Measurements from ENCODE around the gene TNXB. TPM values are rescaled to one million over a fixed set of nuclear protein-coding genes. Genes with fewer than 3 reads are reported as not detected.

Gene TNXB
- total RNA-seq, 4 donors from 2014 or later: 223 to 525 (median 326) TPM

GRCh38 chr6:32139590-32139989 is 30.5 kb upstream of the TNXB start:
- Histone ChIP-seq H3K4me1 (no peaks in the 10 kb centered on the region), H3K36me3 (no peaks in the 10 kb centered on the region), H3K9me3 (no peaks in the 10 kb centered on the region), H3K27me3 (no peaks in the 10 kb centered on the region), H3K4me3 (no peak overlapping the region), H3K27ac (replicated peaks in 1 of 4) (no peak overlapping the region)
- no peak for DNase-seq (ENCODE audit: extremely low spot score)
- intact Hi-C loops (cut with DNase I): no loop called here
- 73% methylated on average over 5 of the region's 5 CpGs for whole genome bisulfite sequencing
- TF ChIP-seq POLR2AphosphoS5 (IDR thresholded peaks at IDR 0.05) (no peak), CTCF (IDR thresholded peaks at IDR 0.05) (no peak), POLR2A (IDR thresholded peaks at IDR 0.05; ENCODE audit: low read depth) (no peak), EP300 (IDR thresholded peaks at IDR 0.05) (no peak)

DNA sequence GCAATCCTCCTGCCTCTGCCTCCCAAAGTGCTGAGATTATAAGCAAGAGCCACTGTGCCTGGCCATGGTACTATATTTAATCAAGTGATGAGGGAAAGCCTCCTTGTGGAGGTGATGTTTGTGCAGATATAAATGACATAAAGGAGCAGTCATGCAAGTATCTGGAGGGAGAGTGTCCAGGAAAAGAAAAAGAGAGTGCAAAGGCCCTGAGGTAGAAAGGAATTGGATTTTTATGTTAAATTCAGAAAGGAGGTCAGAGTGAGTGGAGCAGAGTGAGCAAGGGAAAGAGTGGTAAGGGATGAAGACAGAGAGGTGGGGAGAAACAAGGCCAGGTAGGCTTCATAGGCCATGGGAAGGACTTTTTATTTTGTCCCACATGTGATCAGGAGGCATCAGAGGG is 28.3 kb upstream of the TNXB start:
- no peak for DNase-seq (ENCODE audit: extremely low spot score)
- Histone ChIP-seq H3K9me3 (no peaks in the 10 kb centered on the region), H3K4me1 (no peaks in the 10 kb centered on the region), H3K27me3 (no peaks in the 10 kb centered on the region), H3K36me3 (no peaks in the 10 kb centered on the region), H3K4me3 (no peak overlapping the region), H3K27ac (replicated peaks in 1 of 4) (no peak overlapping the region)
- intact Hi-C loops (cut with DNase I): no loop called here
- no peak for TF ChIP-seq POLR2AphosphoS5 (IDR thresholded peaks at IDR 0.05)
- TF ChIP-seq CTCF (IDR thresholded peaks at IDR 0.05): no peak
- TF ChIP-seq EP300 (IDR thresholded peaks at IDR 0.05): no peak
- no peak for TF ChIP-seq POLR2A (IDR thresholded peaks at IDR 0.05; ENCODE audit: low read depth)

DNA sequence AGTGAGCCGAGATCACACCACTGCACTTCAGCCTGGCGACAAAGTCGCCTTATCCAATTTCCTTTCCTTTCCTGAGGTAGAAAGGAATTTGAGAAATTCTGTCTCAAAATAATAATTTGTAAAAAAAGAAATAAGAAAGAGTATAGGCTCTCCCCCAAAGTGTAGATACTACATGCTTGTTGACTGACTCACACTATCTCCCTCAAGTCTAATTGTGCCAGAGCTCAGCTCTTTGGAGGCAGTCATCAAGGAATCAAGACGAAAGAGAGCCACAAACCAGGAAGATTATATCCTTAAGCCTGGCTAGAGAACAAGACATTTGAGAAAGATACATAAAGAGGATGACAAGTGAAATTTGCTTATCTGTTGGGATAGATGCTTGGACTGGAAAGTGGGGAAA is 24.6 kb upstream of the TNXB start:
- Histone ChIP-seq H3K27ac (replicated peaks in 1 of 4) (no peak overlapping the region), H3K4me1 (peaks cover 11 to 15% (median 14%) of the 10 kb centered on the region in 4 donors), H3K36me3 (no peaks in the 10 kb centered on the region), H3K4me3 (no peak overlapping the region), H3K9me3 (no peaks in the 10 kb centered on the region), H3K27me3 (no peaks in the 10 kb centered on the region)
- intact Hi-C loops (cut with DNase I): no loop called here
- TF ChIP-seq EP300 (IDR thresholded peaks at IDR 0.05): no peak
- no peak for TF ChIP-seq POLR2AphosphoS5 (IDR thresholded peaks at IDR 0.05)
- TF ChIP-seq POLR2A (IDR thresholded peaks at IDR 0.05; ENCODE audit: low read depth): no peak
- no peak for TF ChIP-seq CTCF (IDR thresholded peaks at IDR 0.05)
- no peak for DNase-seq (ENCODE audit: extremely low spot score)
- WGBS: 84% methylated on average over 4 of the region's 4 CpGs

- Histone ChIP-seq H3K27ac (replicated peaks in 1 of 4) (no peak overlapping the region), H3K27me3 (no peaks in the 10 kb centered on the region), H3K4me1 (peaks cover 21 to 28% (median 25%) of the 10 kb centered on the region in 4 donors), H3K4me3 (no peak overlapping the region), H3K36me3 (no peaks in the 10 kb centered on the region), H3K9me3 (no peaks in the 10 kb centered on the region)
- TF ChIP-seq EP300 (IDR thresholded peaks at IDR 0.05) (no peak), POLR2A (IDR thresholded peaks at IDR 0.05; ENCODE audit: low read depth) (no peak), CTCF (IDR thresholded peaks at IDR 0.05) (no peak), POLR2AphosphoS5 (IDR thresholded peaks at IDR 0.05) (no peak)
- no peak for DNase-seq (ENCODE audit: extremely low spot score)
- intact Hi-C loops (cut with DNase I): no loop called here
Observed at GRCh38 chr6:32132110-32132509, 23.0 kb upstream of the TNXB start.

DNA sequence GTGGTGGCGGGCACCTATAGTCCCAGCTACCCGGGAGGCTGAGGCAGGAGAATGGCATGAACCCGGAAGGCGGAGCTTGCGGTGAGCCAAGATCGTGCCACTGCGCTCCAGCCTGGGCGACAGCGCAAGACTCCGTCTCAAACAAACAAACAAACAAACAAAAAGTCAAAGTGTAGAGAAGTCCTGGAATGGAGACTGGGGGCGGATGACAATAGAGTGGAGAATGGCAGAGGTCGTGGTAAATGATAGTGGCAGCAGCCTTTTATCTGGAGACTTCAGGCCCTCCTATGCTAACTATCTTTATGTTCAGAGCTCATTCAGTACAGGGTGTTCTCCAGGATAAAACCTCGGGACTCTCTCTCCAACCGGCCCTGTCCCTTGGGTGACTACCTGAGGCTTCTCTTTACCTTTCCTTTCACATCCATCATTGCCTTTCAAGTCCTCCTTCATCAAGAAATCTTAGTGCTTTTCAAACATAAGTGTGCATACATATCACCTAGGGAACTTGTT is 22.4 kb upstream of the TNXB start:
- H3K9me3 ChIP-seq: no peaks in the 10 kb centered on the region
- WGBS: 90% methylated on average over 14 of the region's 14 CpGs
- no peak overlapping the region for H3K4me3 ChIP-seq
- H3K27me3 ChIP-seq: no peaks in the 10 kb centered on the region
- H3K36me3 ChIP-seq: peaks cover 0 to 6% (median 3%) of the 10 kb centered on the region in 4 donors
- H3K4me1 ChIP-seq: peaks cover 27 to 34% (median 31%) of the 10 kb centered on the region in 4 donors
- H3K27ac ChIP-seq (replicated peaks in 1 of 4): no peak overlapping the region
- no peak for DNase-seq (ENCODE audit: extremely low spot score)
- intact Hi-C loops (cut with DNase I): no loop called here
- TF ChIP-seq EP300 (IDR thresholded peaks at IDR 0.05) (no peak), POLR2A (IDR thresholded peaks at IDR 0.05; ENCODE audit: low read depth) (no peak), POLR2AphosphoS5 (IDR thresholded peaks at IDR 0.05) (no peak), CTCF (IDR thresholded peaks at IDR 0.05) (no peak)

All from esophagus muscularis mucosa (tissue), 4 donors.